K562 (cell line): ENCODE data around the gene FAM53A. TPM values are rescaled to one million over a fixed set of nuclear protein-coding genes. Genes with fewer than 3 reads are reported as not detected.
A peak's percentile ranks its signal among the peaks of the same experiment; 100 is the strongest.

Experiments used
- DDX20 ChIP-seq: fragments of 450-650 bp; IDR thresholded peaks from 2 replicates; pipeline ENCODE4 v1.6.1; 2016; ENCODE audit warnings: missing genetic modification characterization, low read depth, mild to moderate bottlenecking, missing compliant biosample characterization, moderate library complexity
- EZH2 ChIP-seq: IDR thresholded peaks from 2 replicates; pipeline ENCODE4 v1.6.1; 2012; ENCODE audit warnings: low read depth, mild to moderate bottlenecking, inconsistent platforms, low read length, borderline replicate concordance
- HINFP ChIP-seq: fragments of 450-650 bp; conservative IDR thresholded peaks from 2 replicates; pipeline ENCODE4 v1.6.1; 2016; ENCODE audit warnings: missing genetic modification characterization, low read depth, mild to moderate bottlenecking, control low read depth, missing compliant biosample characterization
- HOXB6 ChIP-seq: fragments of 250-450 bp; sonication (Bioruptor Pico); IDR thresholded peaks from 2 replicates; pipeline ENCODE4 v1.5.1; 2022; ENCODE audit warnings: mild to moderate bottlenecking, borderline replicate concordance
- POLR3A ChIP-seq: IDR thresholded peaks from 2 replicates; pipeline ENCODE4 v1.6.1; 2011; ENCODE audit warnings: borderline replicate concordance, mild to moderate bottlenecking, moderate library complexity; ENCODE audit not compliant: insufficient read length, insufficient read depth; ENCODE audit errors: extremely low read depth
- RUNX1 ChIP-seq: sonication (generic); IDR thresholded peaks from 2 replicates; pipeline ENCODE4 v1.6.1; 2016; ENCODE audit warnings: antibody characterized with exemption, low read depth
- SPI1 ChIP-seq: IDR thresholded peaks from 2 replicates; pipeline ENCODE4 v1.6.1; 2011; ENCODE audit warnings: low read depth, low read length, control low read depth, borderline replicate concordance
- ZNF140 ChIP-seq: fragments of 250-450 bp; sonication (Bioruptor Pico); IDR thresholded peaks from 2 replicates; pipeline ENCODE4 v1.8.0; 2021; ENCODE audit warnings: moderate library complexity, mild to moderate bottlenecking, inconsistent platforms
- polyA plus RNA-seq, 8 experiments: library from polyadenylated mRNA; depleted of rRNA in 4 of 8; stranded (reverse) in 5 of 8; unstranded in 3 of 8; fragments of >200 nt; fragmentation: Nextera tagmentation in 2 of 8; fragmentation: Illumina TruSeq in 1 of 8; extraction: Ambion mirVana in 2 of 8; extraction: Trizol in 1 of 8; gene quantifications; 2 replicates each; pipeline versions ENCODE4 v1.2.1 to v1.2.3, GENCODE V29; 2011 to 2014; ENCODE audit warnings: inconsistent platforms in 1 of 8, missing spikeins in 1 of 8
- total RNA-seq, 7 experiments: library from RNA; depleted of rRNA in 6 of 7; stranded (reverse); fragments of >200 nt in 6 of 7; fragmentation: Illumina TruSeq in 2 of 7; extraction: Trizol in 2 of 7; gene quantifications; 2 replicates each; pipeline versions ENCODE4 v1.2.1 to v1.2.3, GENCODE V29; 2011 to 2021; ENCODE audit warnings: low replicate concordance in 1 of 7
- TF ChIP-seq, protein P1 (sequence below): fragments of 250-450 bp; sonication (Bioruptor Pico); IDR thresholded peaks from 2 replicates; pipeline ENCODE4 v1.8.0; 2022; ENCODE audit warnings: moderate library complexity, mild to moderate bottlenecking, inconsistent platforms

The FAM53A gene
- total and polyA plus RNA-seq, 9 of the 15 experiments (the other 6 are each of a cell fraction or from before 2014, with no cell fraction given): 0.53 to 2.7 (median 1.4) TPM; not detected in 2

DNA sequence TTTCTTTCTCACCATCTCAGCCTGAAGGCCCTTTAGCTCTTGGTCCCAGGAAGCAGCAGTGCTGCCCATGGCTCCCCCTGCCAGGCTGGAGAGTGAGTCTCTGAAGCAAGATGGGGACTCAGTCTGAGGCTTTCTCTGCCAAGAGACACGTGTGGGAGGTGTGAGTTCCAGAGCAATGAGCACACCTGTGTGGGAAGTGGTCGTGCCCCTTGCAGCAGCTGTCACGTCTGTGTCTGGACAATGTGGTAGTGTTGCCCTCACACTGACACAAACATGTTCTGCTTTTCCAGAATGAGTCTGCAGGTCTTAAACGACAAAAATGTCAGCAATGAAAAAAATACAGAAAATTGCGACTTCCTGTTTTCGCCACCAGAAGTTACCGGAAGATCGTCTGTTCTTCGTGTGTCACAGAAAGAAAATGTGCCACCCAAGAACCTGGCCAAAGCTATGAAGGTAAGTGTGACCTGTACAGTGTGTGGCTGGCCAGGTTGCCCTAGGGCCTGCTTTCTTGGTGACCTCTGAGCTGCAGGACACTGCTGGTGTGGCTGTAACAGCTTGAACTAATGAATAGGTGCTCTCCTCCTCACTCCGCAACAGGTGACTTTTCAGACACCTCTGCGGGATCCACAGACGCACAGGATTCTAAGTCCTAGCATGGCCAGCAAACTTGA lies 39.2 kb upstream of the FAM53A start (continued):
- TF ChIP-seq HINFP (tag): no peak
- no peak for TF ChIP-seq EZH2
- TF ChIP-seq POLR3A: no peak
- TF ChIP-seq DDX20 (tag): no peak
- no peak for TF ChIP-seq ZNF140
- TF ChIP-seq SPI1: peak; percentile 63
- no peak for TF ChIP-seq HOXB6 (CRISPR knock-in tag)
- TF ChIP-seq, protein P1, sequence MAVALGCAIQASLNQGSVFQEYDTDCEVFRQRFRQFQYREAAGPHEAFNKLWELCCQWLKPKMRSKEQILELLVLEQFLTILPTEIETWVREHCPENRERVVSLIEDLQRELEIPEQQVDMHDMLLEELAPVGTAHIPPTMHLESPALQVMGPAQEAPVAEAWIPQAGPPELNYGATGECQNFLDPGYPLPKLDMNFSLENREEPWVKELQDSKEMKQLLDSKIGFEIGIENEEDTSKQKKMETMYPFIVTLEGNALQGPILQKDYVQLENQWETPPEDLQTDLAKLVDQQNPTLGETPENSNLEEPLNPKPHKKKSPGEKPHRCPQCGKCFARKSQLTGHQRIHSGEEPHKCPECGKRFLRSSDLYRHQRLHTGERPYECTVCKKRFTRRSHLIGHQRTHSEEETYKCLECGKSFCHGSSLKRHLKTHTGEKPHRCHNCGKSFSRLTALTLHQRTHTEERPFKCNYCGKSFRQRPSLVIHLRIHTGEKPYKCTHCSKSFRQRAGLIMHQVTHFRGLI: no peak
- no peak for TF ChIP-seq RUNX1
- TF ChIP-seq, all 486 proteins: peak for 2
